ENCODE data around the gene EPS8. TPM values are rescaled to one million over a fixed set of nuclear protein-coding genes. Genes with fewer than 3 reads are reported as not detected.

The EPS8 gene
- total RNA-seq, 1 donor from 2014 or later = 35.3 TPM

DNA sequence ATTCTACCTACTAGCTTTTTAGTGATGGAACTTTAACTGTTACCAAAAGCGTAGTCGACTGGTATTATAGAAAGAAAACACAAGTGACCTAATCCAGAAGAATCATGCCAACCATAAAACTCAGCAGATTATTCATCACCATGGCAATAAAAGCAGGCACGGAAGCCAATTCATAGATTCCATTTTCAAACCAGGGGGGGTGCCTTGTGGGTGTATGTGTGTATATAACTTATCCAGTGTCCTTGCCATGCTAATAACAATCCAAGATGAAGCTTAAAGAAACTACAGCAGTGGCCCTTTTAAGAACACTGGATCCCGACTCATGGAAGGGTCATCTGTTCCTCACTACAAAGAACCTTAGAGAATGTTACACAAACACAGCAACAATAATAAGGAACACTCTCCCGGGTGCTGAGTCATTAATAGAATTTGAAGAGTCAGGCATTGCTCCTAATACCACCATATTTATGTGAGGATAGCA is 61.0 kb downstream of the EPS8 start:
- Histone ChIP-seq H3K4me3 (ENCODE audit: low read depth, low read length) (no peak overlapping the region), H3K27me3 (ENCODE audit: control insufficient read depth, insufficient read depth, low read length) (no peaks in the 10 kb centered on the region), H3K36me3 (ENCODE audit: control insufficient read depth, insufficient read depth, low read length) (no peaks in the 10 kb centered on the region)
- DNase-seq (ENCODE audit: low read depth) (peak; percentile 43), FAIRE-seq (no peak)
- TF ChIP-seq, protein P1, sequence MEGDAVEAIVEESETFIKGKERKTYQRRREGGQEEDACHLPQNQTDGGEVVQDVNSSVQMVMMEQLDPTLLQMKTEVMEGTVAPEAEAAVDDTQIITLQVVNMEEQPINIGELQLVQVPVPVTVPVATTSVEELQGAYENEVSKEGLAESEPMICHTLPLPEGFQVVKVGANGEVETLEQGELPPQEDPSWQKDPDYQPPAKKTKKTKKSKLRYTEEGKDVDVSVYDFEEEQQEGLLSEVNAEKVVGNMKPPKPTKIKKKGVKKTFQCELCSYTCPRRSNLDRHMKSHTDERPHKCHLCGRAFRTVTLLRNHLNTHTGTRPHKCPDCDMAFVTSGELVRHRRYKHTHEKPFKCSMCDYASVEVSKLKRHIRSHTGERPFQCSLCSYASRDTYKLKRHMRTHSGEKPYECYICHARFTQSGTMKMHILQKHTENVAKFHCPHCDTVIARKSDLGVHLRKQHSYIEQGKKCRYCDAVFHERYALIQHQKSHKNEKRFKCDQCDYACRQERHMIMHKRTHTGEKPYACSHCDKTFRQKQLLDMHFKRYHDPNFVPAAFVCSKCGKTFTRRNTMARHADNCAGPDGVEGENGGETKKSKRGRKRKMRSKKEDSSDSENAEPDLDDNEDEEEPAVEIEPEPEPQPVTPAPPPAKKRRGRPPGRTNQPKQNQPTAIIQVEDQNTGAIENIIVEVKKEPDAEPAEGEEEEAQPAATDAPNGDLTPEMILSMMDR (IDR thresholded peaks at IDR 0.05; ENCODE audit: insufficient read depth, low read length, severe bottlenecking) = no peak

- no peaks in the 10 kb centered on the region for H3K36me3 ChIP-seq (ENCODE audit: control insufficient read depth, insufficient read depth, low read length)
- TF ChIP-seq, protein P1 (IDR thresholded peaks at IDR 0.05; ENCODE audit: insufficient read depth, low read length, severe bottlenecking) = no peak
- no peak overlapping the region for H3K4me3 ChIP-seq (ENCODE audit: low read depth, low read length)
- FAIRE-seq (no peak), DNase-seq (ENCODE audit: low read depth) (no peak)
- H3K27me3 ChIP-seq (ENCODE audit: control insufficient read depth, insufficient read depth, low read length) = no peaks in the 10 kb centered on the region
These were observed 62.4 kb downstream of the EPS8 start for GRCh38 chr12:15726878-15727150.

- H3K4me3 ChIP-seq (ENCODE audit: low read depth, low read length) = no peak overlapping the region
- H3K27me3 ChIP-seq (ENCODE audit: control insufficient read depth, insufficient read depth, low read length) = no peaks in the 10 kb centered on the region
- DNase-seq (ENCODE audit: low read depth) (no peak), FAIRE-seq (no peak)
- H3K36me3 ChIP-seq (ENCODE audit: control insufficient read depth, insufficient read depth, low read length) = no peaks in the 10 kb centered on the region
- TF ChIP-seq, protein P1 (IDR thresholded peaks at IDR 0.05; ENCODE audit: insufficient read depth, low read length, severe bottlenecking) = no peak
These were observed 62.9 kb downstream of the EPS8 start for GRCh38 chr12:15726027-15726877.

DNA sequence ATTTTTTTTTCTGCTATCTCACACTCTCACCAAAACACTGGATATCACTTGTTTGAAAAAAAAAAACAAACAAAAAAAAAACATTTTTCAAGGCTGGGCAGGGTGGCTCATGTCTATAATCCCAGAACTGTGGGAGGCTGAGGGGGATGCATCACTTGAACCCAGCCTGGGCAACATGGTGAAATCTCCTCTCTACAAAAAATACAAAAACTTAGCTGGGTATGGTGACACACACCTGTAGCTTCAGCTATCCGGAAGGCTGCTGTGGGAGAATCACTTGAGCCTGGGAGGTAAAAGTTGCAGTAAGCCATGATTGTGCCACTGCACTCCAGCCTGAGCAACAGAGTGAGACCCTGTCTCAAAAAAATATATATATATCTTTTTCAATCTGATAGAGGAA is 66.2 kb downstream of the EPS8 start:
- FAIRE-seq (no peak), DNase-seq (ENCODE audit: low read depth) (no peak)
- Histone ChIP-seq H3K36me3 (ENCODE audit: control insufficient read depth, insufficient read depth, low read length) (no peaks in the 10 kb centered on the region), H3K4me3 (ENCODE audit: low read depth, low read length) (no peak overlapping the region), H3K27me3 (ENCODE audit: control insufficient read depth, insufficient read depth, low read length) (no peaks in the 10 kb centered on the region)
- TF ChIP-seq, protein P1 (IDR thresholded peaks at IDR 0.05; ENCODE audit: insufficient read depth, low read length, severe bottlenecking) = no peak

DNA sequence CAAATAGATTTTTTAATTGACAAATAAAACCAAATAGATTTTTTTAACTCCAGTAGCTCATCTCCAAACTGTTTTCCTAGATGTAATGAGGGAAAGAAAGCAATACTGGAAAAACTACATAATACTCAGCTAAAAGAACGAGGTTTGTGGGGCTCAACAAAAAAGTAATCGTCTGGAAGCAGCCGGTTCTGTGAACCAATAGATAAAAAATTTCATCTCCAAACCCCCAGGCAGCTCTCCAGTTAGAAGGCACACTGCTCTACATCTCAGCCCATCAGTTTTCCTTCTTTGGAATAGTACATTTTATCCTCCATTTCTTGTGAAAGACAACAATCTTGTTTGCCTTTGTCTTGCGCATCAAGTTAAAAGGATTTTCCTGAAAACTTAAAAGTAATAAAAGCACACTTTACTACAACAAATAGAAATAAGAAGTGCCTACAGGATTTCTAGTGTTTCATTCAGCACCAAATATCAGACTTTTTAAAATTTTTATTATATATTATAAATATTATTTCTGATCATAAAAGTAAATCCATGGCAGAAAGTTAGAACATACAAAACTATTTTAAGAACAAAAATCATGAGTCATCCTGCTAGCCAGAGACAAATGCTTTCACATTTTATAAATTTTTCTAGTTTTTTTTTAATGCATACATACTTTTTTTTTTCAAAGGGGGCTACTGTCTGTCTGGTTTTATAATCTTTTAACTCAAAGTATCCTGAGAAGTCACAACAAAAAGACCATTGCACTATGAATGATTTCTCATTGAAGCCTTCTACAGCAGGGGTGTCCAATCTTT is 67.7 kb downstream of the EPS8 start:
- H3K27me3 ChIP-seq (ENCODE audit: control insufficient read depth, insufficient read depth, low read length) = no peaks in the 10 kb centered on the region
- no peak for FAIRE-seq
- no peaks in the 10 kb centered on the region for H3K36me3 ChIP-seq (ENCODE audit: control insufficient read depth, insufficient read depth, low read length)
- no peak overlapping the region for H3K4me3 ChIP-seq (ENCODE audit: low read depth, low read length)
- TF ChIP-seq, protein P1 (IDR thresholded peaks at IDR 0.05; ENCODE audit: insufficient read depth, low read length, severe bottlenecking) = no peak
- no peak for DNase-seq (ENCODE audit: low read depth)
